ENCODE data around the gene NUP210L.

NUP210L gene

GRCh38 chr1:153990468-153991150, 164.3 kb downstream of the NUP210L start, which contains the start of gene RPS27 (continued):
- TF ChIP-seq ZNF645 (tag by site-specific recombination; IDR thresholded peaks at IDR 0.05) (no peak), GLI4 (tag by site-specific recombination; IDR thresholded peaks at IDR 0.05) (no peak), WT1 (tag by site-specific recombination; IDR thresholded peaks at IDR 0.05) (no peak), ZNF624 (tag by site-specific recombination; IDR thresholded peaks at IDR 0.05) (no peak), PRDM10 (tag by site-specific recombination; IDR thresholded peaks at IDR 0.05) (peak; percentile 97), SETDB1 (IDR thresholded peaks at IDR 0.05; ENCODE audit: insufficient read length, low read length) (no peak), ZBTB48 (tag by site-specific recombination; IDR thresholded peaks at IDR 0.05) (no peak), ZNF157 (tag by site-specific recombination; IDR thresholded peaks at IDR 0.05) (no peak), ZNF211 (tag by site-specific recombination; IDR thresholded peaks at IDR 0.05; ENCODE audit: low read depth) (no peak), ZNF530 (tag by site-specific recombination; IDR thresholded peaks at IDR 0.05; ENCODE audit: low read depth) (no peak), ZNF473 (tag by site-specific recombination; IDR thresholded peaks at IDR 0.05) (no peak), ZNF16 (tag by site-specific recombination; IDR thresholded peaks at IDR 0.05; ENCODE audit: low read depth) (no peak), ZNF266 (tag by site-specific recombination; IDR thresholded peaks at IDR 0.05; ENCODE audit: low read depth) (no peak), ZNF311 (tag by site-specific recombination; IDR thresholded peaks at IDR 0.05; ENCODE audit: borderline replicate concordance) (no peak), ZNF416 (tag by site-specific recombination; IDR thresholded peaks at IDR 0.05) (no peak), EGR2 (tag by site-specific recombination; IDR thresholded peaks at IDR 0.05; ENCODE audit: low read depth) (peak; percentile 69), ZNF76 (tag by site-specific recombination; IDR thresholded peaks at IDR 0.05; ENCODE audit: borderline replicate concordance, low read depth) (peak; percentile 90; the same call in 1 of the 2 replicates), YY2 (tag by site-specific recombination; IDR thresholded peaks at IDR 0.05) (peak; percentile 98), ZNF335 (tag by site-specific recombination; conservative IDR thresholded peaks at IDR 0.05) (peak; percentile 85), BCL11A (tag by site-specific recombination; IDR thresholded peaks at IDR 0.05; ENCODE audit: low read depth) (no peak), ZNF140 (tag by site-specific recombination; IDR thresholded peaks at IDR 0.05) (no peak), ZNF549 (tag by site-specific recombination; IDR thresholded peaks at IDR 0.05) (no peak), ZNF423 (tag by site-specific recombination; IDR thresholded peaks at IDR 0.05) (no peak), SCRT2 (tag by site-specific recombination; IDR thresholded peaks at IDR 0.05) (no peak), ZNF19 (tag by site-specific recombination; IDR thresholded peaks at IDR 0.05; ENCODE audit: low read depth) (no peak), ZFP37 (tag by site-specific recombination; IDR thresholded peaks at IDR 0.05) (peak; percentile 74; the same call in 1 of the 2 replicates), TRIM28 (IDR thresholded peaks at IDR 0.05; ENCODE audit: borderline replicate concordance, low read length) (peak; percentile 76; the same call in 1 of the 2 replicates), ZNF747 (tag by site-specific recombination; IDR thresholded peaks at IDR 0.05) (no peak), ZNF792 (tag by site-specific recombination; IDR thresholded peaks at IDR 0.05) (no peak), ZNF544 (tag by site-specific recombination; IDR thresholded peaks at IDR 0.05) (no peak), ZNF274 (IDR thresholded peaks at IDR 0.05; ENCODE audit: low read length) (no peak), ZNF274 (tag by site-specific recombination; IDR thresholded peaks at IDR 0.05; ENCODE audit: borderline replicate concordance) (no peak)
- TF ChIP-seq, protein P1, sequence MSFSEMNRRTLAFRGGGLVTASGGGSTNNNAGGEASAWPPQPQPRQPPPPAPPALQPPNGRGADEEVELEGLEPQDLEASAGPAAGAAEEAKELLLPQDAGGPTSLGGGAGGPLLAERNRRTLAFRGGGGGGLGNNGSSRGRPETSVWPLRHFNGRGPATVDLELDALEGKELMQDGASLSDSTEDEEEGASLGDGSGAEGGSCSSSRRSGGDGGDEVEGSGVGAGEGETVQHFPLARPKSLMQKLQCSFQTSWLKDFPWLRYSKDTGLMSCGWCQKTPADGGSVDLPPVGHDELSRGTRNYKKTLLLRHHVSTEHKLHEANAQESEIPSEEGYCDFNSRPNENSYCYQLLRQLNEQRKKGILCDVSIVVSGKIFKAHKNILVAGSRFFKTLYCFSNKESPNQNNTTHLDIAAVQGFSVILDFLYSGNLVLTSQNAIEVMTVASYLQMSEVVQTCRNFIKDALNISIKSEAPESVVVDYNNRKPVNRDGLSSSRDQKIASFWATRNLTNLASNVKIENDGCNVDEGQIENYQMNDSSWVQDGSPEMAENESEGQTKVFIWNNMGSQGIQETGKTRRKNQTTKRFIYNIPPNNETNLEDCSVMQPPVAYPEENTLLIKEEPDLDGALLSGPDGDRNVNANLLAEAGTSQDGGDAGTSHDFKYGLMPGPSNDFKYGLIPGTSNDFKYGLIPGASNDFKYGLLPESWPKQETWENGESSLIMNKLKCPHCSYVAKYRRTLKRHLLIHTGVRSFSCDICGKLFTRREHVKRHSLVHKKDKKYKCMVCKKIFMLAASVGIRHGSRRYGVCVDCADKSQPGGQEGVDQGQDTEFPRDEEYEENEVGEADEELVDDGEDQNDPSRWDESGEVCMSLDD (tag by site-specific recombination; IDR thresholded peaks at IDR 0.05): no peak
- TF ChIP-seq, protein P2, sequence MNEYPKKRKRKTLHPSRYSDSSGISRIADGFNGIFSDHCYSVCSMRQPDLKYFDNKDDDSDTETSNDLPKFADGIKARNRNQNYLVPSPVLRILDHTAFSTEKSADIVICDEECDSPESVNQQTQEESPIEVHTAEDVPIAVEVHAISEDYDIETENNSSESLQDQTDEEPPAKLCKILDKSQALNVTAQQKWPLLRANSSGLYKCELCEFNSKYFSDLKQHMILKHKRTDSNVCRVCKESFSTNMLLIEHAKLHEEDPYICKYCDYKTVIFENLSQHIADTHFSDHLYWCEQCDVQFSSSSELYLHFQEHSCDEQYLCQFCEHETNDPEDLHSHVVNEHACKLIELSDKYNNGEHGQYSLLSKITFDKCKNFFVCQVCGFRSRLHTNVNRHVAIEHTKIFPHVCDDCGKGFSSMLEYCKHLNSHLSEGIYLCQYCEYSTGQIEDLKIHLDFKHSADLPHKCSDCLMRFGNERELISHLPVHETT (tag by site-specific recombination; IDR thresholded peaks at IDR 0.05): peak; percentile 90
